GM13976 (cell line): ENCODE measurements around the gene COPZ1.
A peak's percentile ranks its signal among the peaks of the same experiment; 100 is the strongest.

Experiments used
- DNase-seq: peaks from one replicate; pipeline ENCODE4 v3.0.0; 2012; ENCODE audit warnings: low spot score
- in situ Hi-C: fragments of 300-500 bp; cut with MboI; formaldehyde crosslinking; loops from one replicate; pipeline ENCODE4 v1.12.0; 2022; ENCODE audit warnings: low sequenced_read_pairs, mixed read lengths, inconsistent platforms; ENCODE audit not compliant: unreplicated experiment
- TF ChIP-seq, protein P1 (sequence below): IDR thresholded peaks from 2 replicates; pipeline ENCODE4 v1.5.1; 2012; ENCODE audit warnings: borderline replicate concordance, mild to moderate bottlenecking; ENCODE audit not compliant: insufficient read depth; ENCODE audit errors: extremely low read depth, missing control alignments, control extremely low read depth

COPZ1 gene

DNA sequence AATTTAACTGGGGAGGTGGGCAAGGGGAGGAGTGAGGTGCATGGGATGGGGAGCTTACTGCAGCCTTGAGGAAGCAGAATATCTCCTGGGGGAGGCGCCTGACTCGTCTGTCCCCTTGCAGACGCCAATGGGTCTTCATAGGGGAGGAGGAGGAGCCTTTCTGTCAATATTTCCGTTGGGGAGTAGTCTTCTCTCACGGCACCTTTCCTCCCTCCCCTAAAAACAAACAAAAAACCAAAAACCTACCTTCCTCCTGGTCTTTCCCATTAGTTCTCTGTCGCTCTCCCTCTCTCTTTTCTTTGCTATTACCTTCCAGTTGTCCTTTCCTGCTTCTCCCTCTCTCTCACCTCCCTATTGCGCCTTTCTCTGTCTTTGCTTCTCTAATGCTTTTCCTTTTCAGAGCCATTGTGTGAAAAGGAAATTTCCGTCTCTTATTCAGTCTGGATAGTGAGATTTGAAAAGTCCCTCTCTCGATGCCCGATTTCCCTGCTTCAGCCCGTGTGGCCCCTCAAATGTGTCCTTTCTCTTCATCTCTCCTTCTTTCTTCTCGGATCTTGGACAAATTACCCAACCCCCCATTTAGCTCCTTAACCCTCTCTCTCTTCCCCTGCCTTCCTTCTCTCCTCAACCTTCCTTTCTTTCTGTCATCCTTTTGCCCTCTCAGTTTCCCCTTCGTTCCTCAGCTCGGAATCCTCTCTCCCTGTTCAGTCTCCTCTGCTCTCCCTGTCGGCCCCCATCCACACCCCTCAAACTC lies 33.4 kb downstream of the COPZ1 start:
- peak; percentile 75 for DNase-seq
- in situ Hi-C loops = no loop called here
- TF ChIP-seq, protein P1, sequence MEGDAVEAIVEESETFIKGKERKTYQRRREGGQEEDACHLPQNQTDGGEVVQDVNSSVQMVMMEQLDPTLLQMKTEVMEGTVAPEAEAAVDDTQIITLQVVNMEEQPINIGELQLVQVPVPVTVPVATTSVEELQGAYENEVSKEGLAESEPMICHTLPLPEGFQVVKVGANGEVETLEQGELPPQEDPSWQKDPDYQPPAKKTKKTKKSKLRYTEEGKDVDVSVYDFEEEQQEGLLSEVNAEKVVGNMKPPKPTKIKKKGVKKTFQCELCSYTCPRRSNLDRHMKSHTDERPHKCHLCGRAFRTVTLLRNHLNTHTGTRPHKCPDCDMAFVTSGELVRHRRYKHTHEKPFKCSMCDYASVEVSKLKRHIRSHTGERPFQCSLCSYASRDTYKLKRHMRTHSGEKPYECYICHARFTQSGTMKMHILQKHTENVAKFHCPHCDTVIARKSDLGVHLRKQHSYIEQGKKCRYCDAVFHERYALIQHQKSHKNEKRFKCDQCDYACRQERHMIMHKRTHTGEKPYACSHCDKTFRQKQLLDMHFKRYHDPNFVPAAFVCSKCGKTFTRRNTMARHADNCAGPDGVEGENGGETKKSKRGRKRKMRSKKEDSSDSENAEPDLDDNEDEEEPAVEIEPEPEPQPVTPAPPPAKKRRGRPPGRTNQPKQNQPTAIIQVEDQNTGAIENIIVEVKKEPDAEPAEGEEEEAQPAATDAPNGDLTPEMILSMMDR = no peak

DNA sequence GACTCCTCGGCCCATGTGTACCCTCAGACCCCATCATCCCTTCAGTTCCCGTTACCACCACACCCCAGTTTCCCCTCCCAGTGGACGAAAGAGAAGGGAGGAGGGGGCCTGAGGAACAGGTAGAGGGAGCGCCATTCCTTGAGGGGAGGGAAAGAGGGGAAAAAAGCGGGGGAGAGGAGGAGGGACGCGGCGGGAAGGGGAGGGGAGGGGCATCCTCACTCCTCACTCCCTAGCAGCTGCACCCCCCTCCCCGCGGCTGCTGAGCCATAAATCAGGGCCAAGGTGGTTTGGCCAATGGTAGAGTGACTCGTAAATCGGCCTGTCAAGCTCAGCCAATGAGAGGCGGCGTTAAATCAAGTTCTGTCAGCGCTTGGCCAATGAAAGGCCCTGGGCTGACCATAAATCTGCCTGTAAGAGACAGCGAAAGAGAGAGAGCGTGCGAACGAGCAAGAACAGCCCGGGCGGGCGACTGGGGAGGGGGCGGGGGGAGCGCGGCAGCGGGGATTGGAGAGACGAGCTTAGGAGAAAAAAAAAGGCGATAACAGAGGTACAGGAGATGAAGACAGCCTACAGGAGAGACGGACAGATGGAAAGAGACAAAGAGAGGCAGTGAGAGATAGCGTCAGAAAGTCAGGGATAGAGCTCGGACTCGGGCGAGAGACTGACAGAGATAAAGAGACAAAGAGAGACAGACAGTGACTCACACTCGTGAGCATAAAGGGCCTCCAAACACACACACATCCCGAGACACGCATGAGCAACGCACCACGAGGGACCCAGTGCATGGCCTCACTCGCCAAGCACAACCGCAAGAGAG lies 34.2 kb downstream of the COPZ1 start:
- in situ Hi-C loops = no loop called here
- TF ChIP-seq, protein P1 = no peak
- DNase-seq = peak; percentile 95

DNA sequence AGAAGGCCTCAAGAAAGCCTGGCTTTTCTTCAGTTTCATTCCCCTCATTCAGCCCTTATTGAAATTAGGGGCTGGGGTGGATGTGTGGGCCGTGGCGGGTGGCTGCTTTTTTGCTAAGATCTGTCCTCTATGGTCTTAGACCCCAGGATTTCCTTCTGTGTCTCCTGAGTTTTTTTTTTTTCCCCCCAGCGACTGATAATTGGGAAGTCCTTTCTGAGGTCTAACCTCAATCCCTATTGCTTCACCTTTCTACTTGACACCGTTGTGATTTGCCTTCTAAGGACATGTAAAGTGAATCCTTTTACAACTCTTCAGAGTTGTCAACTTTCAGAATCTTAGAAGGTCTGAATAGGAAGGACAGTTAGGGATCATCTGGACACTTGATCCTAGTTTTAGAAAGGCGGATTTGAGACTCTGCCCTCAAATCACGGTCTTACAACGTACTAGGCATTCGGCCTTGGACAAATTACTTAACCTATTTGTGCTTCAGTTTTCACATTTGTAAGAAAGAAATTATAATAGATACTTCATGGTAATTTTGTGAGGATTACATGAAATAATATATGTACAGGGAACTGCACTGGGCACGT lies 34.9 kb downstream of the COPZ1 start:
- TF ChIP-seq, protein P1 = no peak
- no peak for DNase-seq
- in situ Hi-C loops = loop anchor here (10.0 kb wide), 1 partner anchor 65 kb away; no protein-coding TSS in a partner anchor

DNA sequence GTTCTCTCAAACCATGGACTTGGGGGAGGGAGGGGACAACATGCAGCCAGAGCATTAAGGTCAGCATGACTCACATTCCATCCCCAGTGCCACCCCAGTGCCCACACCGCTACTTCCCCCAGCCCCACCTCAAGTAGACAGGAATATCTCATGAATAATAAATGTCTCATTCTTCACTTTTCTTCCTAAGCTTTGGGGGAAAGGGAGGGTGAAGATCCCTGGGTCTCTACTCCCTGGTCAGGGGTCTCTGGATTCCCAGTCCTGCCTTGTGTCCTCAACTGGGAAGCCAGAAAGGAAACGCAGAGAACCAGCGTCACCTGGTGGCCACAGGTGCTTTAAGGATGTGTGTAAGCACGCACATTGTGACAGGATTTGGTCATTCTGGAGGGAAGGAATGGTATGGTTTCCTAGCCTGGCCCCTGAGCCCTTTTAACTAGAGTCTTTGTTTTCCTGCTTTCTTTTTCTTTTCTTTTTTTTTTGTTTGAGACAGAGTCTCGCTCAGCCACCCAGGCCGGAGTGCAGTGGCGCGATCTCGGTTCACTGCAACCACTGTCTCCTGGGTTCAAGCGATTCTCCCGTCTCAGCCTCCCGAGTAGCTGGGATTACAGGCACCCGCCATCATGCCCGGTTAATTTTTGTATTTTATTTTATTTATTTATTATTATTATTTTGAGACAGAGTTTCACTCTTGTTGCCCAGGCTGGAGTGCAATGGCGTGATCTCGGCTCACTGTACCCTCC lies 36.0 kb downstream of the COPZ1 start:
- peak; percentile 59 for DNase-seq
- TF ChIP-seq, protein P1 = peak; percentile 89
- in situ Hi-C loops = loop anchor here (10.0 kb wide), 1 partner anchor 66 kb away; no protein-coding TSS in a partner anchor

DNA sequence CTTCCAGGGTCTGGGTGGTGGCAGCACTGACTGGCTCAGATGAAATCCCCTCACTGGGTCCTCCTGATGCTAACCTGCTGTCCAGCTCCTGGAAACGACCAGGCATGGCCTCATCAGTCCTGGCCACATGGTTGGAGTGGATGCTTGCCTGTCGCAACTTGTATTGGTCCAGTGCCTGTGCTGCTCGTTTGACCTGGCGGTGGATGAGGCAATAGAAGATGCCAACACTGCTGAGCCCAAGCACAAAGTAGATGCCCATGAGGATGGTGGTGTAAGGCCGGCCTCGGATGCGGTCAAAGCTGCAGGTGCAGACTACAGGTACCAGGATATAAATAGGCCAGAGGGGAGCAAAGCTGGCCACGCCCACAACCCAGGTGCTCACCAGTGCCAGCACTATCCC lies 38.1 kb downstream of the COPZ1 start:
- TF ChIP-seq, protein P1 = no peak
- no peak for DNase-seq
- in situ Hi-C loops = loop anchor here (10.0 kb wide), 1 partner anchor 68 kb away; no protein-coding TSS in a partner anchor

DNA sequence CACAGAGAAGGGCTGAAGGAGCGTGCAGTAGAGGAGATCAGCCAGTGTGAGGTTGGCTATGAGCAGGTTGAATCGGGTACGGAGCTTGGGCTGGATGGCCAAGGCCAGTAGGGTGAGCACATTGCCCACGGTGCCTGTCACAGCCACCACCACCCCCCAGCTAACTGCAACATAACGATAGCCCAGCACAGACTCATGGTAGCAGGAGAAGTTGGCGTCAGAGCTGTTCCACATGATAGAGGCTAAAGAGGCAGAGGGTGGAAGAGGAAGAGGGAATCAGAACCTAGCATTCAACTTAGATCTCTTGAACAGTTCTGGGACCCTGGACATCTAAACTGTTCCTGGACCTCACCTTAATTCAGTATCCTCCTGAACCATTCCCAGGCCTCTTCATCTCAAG lies 38.7 kb downstream of the COPZ1 start:
- in situ Hi-C loops = loop anchor here (10.0 kb wide), 1 partner anchor 69 kb away; no protein-coding TSS in a partner anchor
- DNase-seq = no peak
- TF ChIP-seq, protein P1 = no peak
